OCI-LY7 (cell line): Measurements from ENCODE around the gene RCCD1. TPM values are rescaled to one million over a fixed set of nuclear protein-coding genes. Genes with fewer than 3 reads are reported as not detected.

ENCODE experiments used
- BruUV-seq: library from RNA; stranded (reverse); fragments of 400-500 nt; replicated peaks from 2 replicates; lab custom pipeline; 2021; lab: Mats Ljungman, UMichigan
- CTCF ChIA-PET: fragments of 300-600 bp; sonication (Branson Sonifier 250); formaldehyde crosslinking; loops from one replicate; lab custom pipeline; 2022; ENCODE audit warnings: antibody characterized with exemption; ENCODE audit not compliant: unreplicated experiment; lab: Charles Lee
- POLR2A ChIA-PET: fragments of 300-600 bp; sonication (Branson Sonifier 250); formaldehyde crosslinking; loops from one replicate; lab custom pipeline; 2022; ENCODE audit warnings: antibody characterized with exemption; lab: Charles Lee
- DNase-seq: peaks from one replicate; pipeline ENCODE4 v3.0.0-alpha.2; 2015; ENCODE audit warnings: low spot score
- H2AFZ ChIP-seq: fragments of 200-600 bp; sonication (generic), shearing (Covaris generic); 2 replicates; pipeline ENCODE4 v1.6.1; 2014; ENCODE audit warnings: mild to moderate bottlenecking, antibody characterized with exemption, low read length, moderate library complexity
- H3K27ac ChIP-seq: fragments of 200-600 bp; sonication (generic); 2 replicates; pipeline ENCODE4 v1.5.1; 2014; ENCODE audit warnings: mixed run types, low read depth, mild to moderate bottlenecking, moderate library complexity, low read length, inconsistent platforms; ENCODE audit not compliant: poor library complexity, severe bottlenecking
- H3K36me3 ChIP-seq: fragments of 200-600 bp; sonication (generic); 2 replicates; pipeline ENCODE4 v1.6.1; 2014; ENCODE audit warnings: mild to moderate bottlenecking, antibody characterized with exemption, low read length, moderate library complexity, mixed read lengths; ENCODE audit not compliant: insufficient read depth
- H3K4me1 ChIP-seq: fragments of 200-600 bp; sonication (generic); 2 replicates; pipeline ENCODE4 v1.5.1; 2014; ENCODE audit warnings: mild to moderate bottlenecking, low read length; ENCODE audit not compliant: insufficient read depth, poor library complexity, severe bottlenecking
- H3K4me2 ChIP-seq: fragments of 200-600 bp; sonication (generic); 2 replicates; pipeline ENCODE4 v1.6.1; 2014; ENCODE audit warnings: mild to moderate bottlenecking, low read length
- H3K4me3 ChIP-seq: fragments of 200-600 bp; sonication (generic); 2 replicates; pipeline ENCODE4 v1.5.1; 2014; ENCODE audit warnings: mild to moderate bottlenecking, low read depth, low read length; ENCODE audit not compliant: poor library complexity, severe bottlenecking
- H3K79me2 ChIP-seq: fragments of 200-600 bp; sonication (generic); 2 replicates; pipeline ENCODE4 v1.6.1; 2016; ENCODE audit warnings: low read depth, mild to moderate bottlenecking, low read length, moderate library complexity, mixed read lengths; ENCODE audit not compliant: insufficient read depth
- H3K9me2 ChIP-seq: fragments of 200-600 bp; sonication (generic); 2 replicates; pipeline ENCODE4 v1.6.1; 2016; ENCODE audit warnings: mild to moderate bottlenecking, low read length, mixed read lengths; ENCODE audit not compliant: insufficient read depth
- H3K9me3 ChIP-seq: fragments of 200-600 bp; sonication (generic); 2 replicates; pipeline ENCODE4 v1.6.1; 2014; ENCODE audit warnings: mild to moderate bottlenecking, mixed run types, low read length, mixed read lengths
- H4K20me1 ChIP-seq: fragments of 200-600 bp; sonication (generic); 2 replicates; pipeline ENCODE4 v1.6.1; 2014; ENCODE audit warnings: mild to moderate bottlenecking, antibody characterized with exemption, low read length, moderate library complexity, mixed read lengths; ENCODE audit not compliant: insufficient read depth
- CTCF ChIP-seq: fragments of 200-600 bp; sonication (generic); conservative IDR thresholded peaks from 2 replicates; pipeline ENCODE4 v1.5.1; 2014; ENCODE audit warnings: mild to moderate bottlenecking, antibody characterized with exemption, low read length, moderate library complexity, mixed read lengths
- EZH2phosphoT487 ChIP-seq: fragments of 200-600 bp; sonication (generic); IDR thresholded peaks from 2 replicates; pipeline ENCODE4 v1.6.1; 2018; ENCODE audit warnings: low read depth, borderline replicate concordance, mild to moderate bottlenecking, mixed run types, antibody characterized with exemption, low read length, moderate library complexity, mixed read lengths
- intact Hi-C: fragments of 100-400 bp; cut with micrococcal nuclease; formaldehyde crosslinking; loops from one replicate; pipeline ENCODE4 v1.10.0; 2022; ENCODE audit not compliant: unreplicated experiment
- small RNA-seq: library from RNA; depleted of rRNA; stranded (forward); fragments of <200 nt; gene quantifications from one replicate; pipeline ENCODE3, GENCODE V24; 2014
- total RNA-seq, 2 experiments: library from RNA; depleted of rRNA in 1 of 2; stranded (reverse); fragments of >200 nt in 1 of 2; shearing (Covaris generic) in 1 of 2; gene quantifications; 2 replicates each; pipeline ENCODE4 v1.2.3, GENCODE V29; 2014 to 2022

RCCD1 gene
- total RNA-seq, 2 experiments from 2014 or later = 77.7 to 84.5 TPM

GRCh38 chr15:91001209-91001608 lies 46.5 kb downstream of the RCCD1 start:
- Histone ChIP-seq H3K4me2 (no peak overlapping the region), H3K36me3 (peaks cover 64% of the 10 kb centered on the region), H3K79me2 (peaks cover 6% of the 10 kb centered on the region; the same call in 1 of the 2 replicates), H3K4me3 (no peak overlapping the region), H4K20me1 (no peaks in the 10 kb centered on the region), H3K4me1 (no peaks in the 10 kb centered on the region), H2AFZ (no peak overlapping the region), H3K9me2 (no peaks in the 10 kb centered on the region), H3K9me3 (no peaks in the 10 kb centered on the region), H3K27ac (no peak overlapping the region)
- ChIA-PET POLR2A (no interaction called here), CTCF (no interaction called here)
- BruUV-seq = no TSS peak
- DNase-seq = no peak
- TF ChIP-seq EZH2phosphoT487 = no peak
- intact Hi-C loops = no loop called here

GRCh38 chr15:91007266-91007665 lies 52.6 kb downstream of the RCCD1 start:
- TF ChIP-seq EZH2phosphoT487 = no peak
- TF ChIP-seq CTCF = no peak
- Histone ChIP-seq H2AFZ (no peak overlapping the region), H3K4me3 (no peak overlapping the region), H3K9me2 (no peaks in the 10 kb centered on the region), H3K9me3 (no peaks in the 10 kb centered on the region), H3K36me3 (peaks cover 40% of the 10 kb centered on the region), H4K20me1 (no peaks in the 10 kb centered on the region), H3K27ac (no peak overlapping the region), H3K4me1 (no peaks in the 10 kb centered on the region), H3K79me2 (no peaks in the 10 kb centered on the region), H3K4me2 (no peak overlapping the region)
- DNase-seq = no peak
- CTCF ChIA-PET = no interaction called here
- intact Hi-C loops = no loop called here
- POLR2A ChIA-PET = interaction anchor here (0.6 to 2.3 kb wide), 2 partner anchors 14 to 218 kb away, joined by 3 to 9 read pairs; partner anchors contain the start of gene VPS33B
- BruUV-seq = no TSS peak

Small RNA genes within 50 kb of the gene (small RNA-seq; reads per million reads assigned to genes)
- not detected for gene RF00019

Other genes with a start within 250 kb of the RCCD1 start
- 47.1 and 52.8 TPM in 2 replicates for gene BLM, start 237.5 kb upstream of the RCCD1 start, total RNA-seq (2014; rRNA removed; shearing (Covaris generic))
- gene BLM, start 237.5 kb upstream of the RCCD1 start, total RNA-seq (2022) = 51.8 and 55.4 TPM in 2 replicates
- gene FURIN, start 86.3 kb upstream of the RCCD1 start, total RNA-seq (2014; rRNA removed; shearing (Covaris generic)) = 2.1 and 4.9 TPM in 2 replicates
- gene FURIN, start 86.3 kb upstream of the RCCD1 start, total RNA-seq (2022) = 7.4 and 10.3 TPM in 2 replicates
- gene FES, start 70.4 kb upstream of the RCCD1 start, total RNA-seq (2014; rRNA removed; shearing (Covaris generic)) = 3.3 and 4.7 TPM in 2 replicates
- 3.0 and 3.2 TPM in 2 replicates for gene FES, start 70.4 kb upstream of the RCCD1 start, total RNA-seq (2022)
- gene MAN2A2, start 51.6 kb upstream of the RCCD1 start, total RNA-seq (2014; rRNA removed; shearing (Covaris generic)) = 6.6 and 12.2 TPM in 2 replicates
- 11.6 and 17.4 TPM in 2 replicates for gene MAN2A2, start 51.6 kb upstream of the RCCD1 start, total RNA-seq (2022)
- gene HDDC3, start 22.3 kb upstream of the RCCD1 start, total RNA-seq (2014; rRNA removed; shearing (Covaris generic)) = 31.8 and 35.8 TPM in 2 replicates
- 38.6 and 39.7 TPM in 2 replicates for gene HDDC3, start 22.3 kb upstream of the RCCD1 start, total RNA-seq (2022)
- gene UNC45A, start 19.6 kb upstream of the RCCD1 start, total RNA-seq (2014; rRNA removed; shearing (Covaris generic)) = 38.3 and 46.1 TPM in 2 replicates
- gene UNC45A, start 19.6 kb upstream of the RCCD1 start, total RNA-seq (2022) = 62.3 and 68.0 TPM in 2 replicates
- 224 and 402 TPM in 2 replicates for gene PRC1, start 39.7 kb downstream of the RCCD1 start, total RNA-seq (2014; rRNA removed; shearing (Covaris generic))
- gene PRC1, start 39.7 kb downstream of the RCCD1 start, total RNA-seq (2022) = 149 and 150 TPM in 2 replicates
- 3.9 and 4.7 TPM in 2 replicates for gene VPS33B, start 67.7 kb downstream of the RCCD1 start, total RNA-seq (2014; rRNA removed; shearing (Covaris generic))
- 13.0 and 13.2 TPM in 2 replicates for gene VPS33B, start 67.7 kb downstream of the RCCD1 start, total RNA-seq (2022)
- gene SV2B, start 145.4 kb downstream of the RCCD1 start, total RNA-seq (2014; rRNA removed; shearing (Covaris generic)) = not detected in 2 replicates
- 0.13 and 0.15 TPM in 2 replicates for gene SV2B, start 145.4 kb downstream of the RCCD1 start, total RNA-seq (2022)